HEK293 (cell line): Measurements from ENCODE around the gene PPP2R2D.
A peak's percentile ranks its signal among the peaks of the same experiment; 100 is the strongest.

ENCODE experiments used
- CTCF ChIA-PET: fragments of 350-600 bp; formaldehyde crosslinking; extraction: SDS; loops from one replicate; lab custom pipeline; 2021; ENCODE audit warnings: antibody characterized with exemption; lab: Yijun Ruan, JAX
- POLR2A ChIA-PET: fragments of 300-600 bp; formaldehyde crosslinking; extraction: SDS; loops from one replicate; lab custom pipeline; 2020; ENCODE audit warnings: antibody characterized with exemption, inconsistent platforms; lab: Yijun Ruan, JAX
- H3K27ac ChIP-seq: fragments of 200-500 bp; sonication (Bioruptor generic); 2 replicates; pipeline ENCODE4 v1.5.1; 2014; ENCODE audit warnings: low read depth, low read length, control low read depth, inconsistent platforms; ENCODE audit errors: extremely low read depth
- H3K36me3 ChIP-seq, 2 experiments: fragments of 200-500 bp in 1 of 2; sonication (Bioruptor generic) in 1 of 2; 1 replicate in 1 of 2; 2 replicates in 1 of 2; pipeline ENCODE4 v1.5.1; 2014 to 2017; ENCODE audit warnings: inconsistent platforms in 2 of 2, low read length in 2 of 2; ENCODE audit not compliant: control insufficient read depth in 2 of 2, insufficient read depth in 1 of 2
- H3K4me1 ChIP-seq: fragments of 200-500 bp; sonication (Bioruptor generic); 2 replicates; pipeline ENCODE4 v1.5.1; 2014; ENCODE audit warnings: mild to moderate bottlenecking, low read length, inconsistent platforms; ENCODE audit not compliant: control insufficient read depth, insufficient read depth
- H3K4me3 ChIP-seq: 2 replicates; pipeline ENCODE4 v1.5.1; 2011; ENCODE audit warnings: low read depth, mild to moderate bottlenecking, control low read depth, low read length, moderate library complexity
- H3K9me3 ChIP-seq: fragments of 200-500 bp; sonication (Bioruptor generic); 2 replicates; pipeline ENCODE4 v1.5.1; 2014; ENCODE audit warnings: low read depth, low read length, inconsistent platforms; ENCODE audit not compliant: control insufficient read depth, insufficient read depth
- GLI4 ChIP-seq: fragments of 450-650 bp; formaldehyde crosslinking; IDR thresholded peaks from 2 replicates; pipeline ENCODE4 v1.5.1; 2016; ENCODE audit warnings: missing biosample characterization, missing genetic modification characterization
- PRDM2 ChIP-seq: fragments of 450-650 bp; formaldehyde crosslinking; IDR thresholded peaks from 2 replicates; pipeline ENCODE4 v1.5.1; 2016; ENCODE audit warnings: missing biosample characterization, missing genetic modification characterization, borderline replicate concordance
- SCRT1 ChIP-seq: fragments of 450-650 bp; formaldehyde crosslinking; IDR thresholded peaks from 2 replicates; pipeline ENCODE4 v1.5.1; 2016; ENCODE audit warnings: missing biosample characterization, missing genetic modification characterization, borderline replicate concordance
- SCRT2 ChIP-seq: fragments of 450-650 bp; formaldehyde crosslinking; IDR thresholded peaks from 2 replicates; pipeline ENCODE4 v1.5.1; 2016; ENCODE audit warnings: missing biosample characterization, missing genetic modification characterization
- ZBTB7A ChIP-seq: fragments of 450-650 bp; formaldehyde crosslinking; IDR thresholded peaks from 2 replicates; pipeline ENCODE4 v1.5.1; 2016; ENCODE audit warnings: low read depth, missing biosample characterization, missing genetic modification characterization
- ZFP37 ChIP-seq: fragments of 450-650 bp; formaldehyde crosslinking; IDR thresholded peaks from 2 replicates; pipeline ENCODE4 v1.5.1; 2016; ENCODE audit warnings: missing biosample characterization, missing genetic modification characterization
- ZNF121 ChIP-seq: fragments of 450-650 bp; formaldehyde crosslinking; IDR thresholded peaks from 2 replicates; pipeline ENCODE4 v1.5.1; 2016; ENCODE audit warnings: missing biosample characterization, missing genetic modification characterization
- ZNF174 ChIP-seq: fragments of 450-650 bp; formaldehyde crosslinking; IDR thresholded peaks from 2 replicates; pipeline ENCODE4 v1.5.0; 2017; ENCODE audit warnings: missing biosample characterization, mild to moderate bottlenecking, missing genetic modification characterization
- ZNF341 ChIP-seq: fragments of 450-650 bp; formaldehyde crosslinking; IDR thresholded peaks from 2 replicates; pipeline ENCODE4; 2016; ENCODE audit warnings: low read depth, missing biosample characterization, missing genetic modification characterization
- ZNF350 ChIP-seq: fragments of 450-650 bp; formaldehyde crosslinking; IDR thresholded peaks from 2 replicates; pipeline ENCODE4 v1.5.0; 2017; ENCODE audit warnings: missing biosample characterization, mild to moderate bottlenecking, missing genetic modification characterization
- ZNF521 ChIP-seq: fragments of 450-650 bp; formaldehyde crosslinking; IDR thresholded peaks from 2 replicates; pipeline ENCODE4 v1.5.1; 2017; ENCODE audit warnings: missing biosample characterization, mild to moderate bottlenecking, missing genetic modification characterization
- ZNF830 ChIP-seq: fragments of 450-650 bp; IDR thresholded peaks from 2 replicates; pipeline ENCODE4 v1.5.0; 2018; ENCODE audit warnings: missing biosample characterization, missing genetic modification characterization, low read depth, mild to moderate bottlenecking, moderate library complexity
- TF ChIP-seq, protein P1 (sequence below): fragments of 450-650 bp; formaldehyde crosslinking; IDR thresholded peaks from 2 replicates; pipeline ENCODE4 v1.5.1; 2017; ENCODE audit warnings: missing biosample characterization, missing genetic modification characterization
- TF ChIP-seq, protein P2 (sequence below): fragments of 450-650 bp; formaldehyde crosslinking; IDR thresholded peaks from 2 replicates; pipeline ENCODE4 v1.5.1; 2016; ENCODE audit warnings: missing biosample characterization, missing genetic modification characterization

Gene PPP2R2D

DNA sequence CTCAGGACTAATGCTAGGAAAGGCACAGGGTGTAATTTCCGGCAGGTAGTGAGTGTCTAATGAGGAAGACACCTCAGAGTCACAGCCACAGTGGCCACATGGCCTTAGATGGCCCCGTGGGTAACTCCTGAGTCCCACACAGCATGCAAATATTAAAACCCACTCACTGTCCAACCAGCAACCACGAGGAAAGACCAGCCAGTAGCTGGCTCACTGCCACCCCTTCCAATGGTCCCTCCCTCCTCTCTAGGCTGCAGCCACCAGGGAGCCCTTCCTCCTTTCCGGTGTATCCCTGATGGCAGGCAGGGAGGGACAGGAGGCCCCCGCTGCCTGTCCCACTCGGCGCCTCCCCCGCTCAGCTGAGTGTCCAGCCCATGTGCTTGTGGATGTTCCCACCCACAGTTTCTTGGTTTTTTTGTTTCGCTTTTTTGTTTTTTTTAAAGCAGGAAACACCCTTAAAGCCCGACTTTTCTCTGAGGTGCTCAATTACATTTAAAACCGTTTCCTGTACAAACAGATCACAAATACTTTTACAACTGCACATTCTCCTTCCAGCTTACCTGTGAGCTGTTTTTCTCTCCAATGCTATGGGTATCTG, 71.8 kb downstream of the PPP2R2D start (continued):
- TF ChIP-seq, protein P1, sequence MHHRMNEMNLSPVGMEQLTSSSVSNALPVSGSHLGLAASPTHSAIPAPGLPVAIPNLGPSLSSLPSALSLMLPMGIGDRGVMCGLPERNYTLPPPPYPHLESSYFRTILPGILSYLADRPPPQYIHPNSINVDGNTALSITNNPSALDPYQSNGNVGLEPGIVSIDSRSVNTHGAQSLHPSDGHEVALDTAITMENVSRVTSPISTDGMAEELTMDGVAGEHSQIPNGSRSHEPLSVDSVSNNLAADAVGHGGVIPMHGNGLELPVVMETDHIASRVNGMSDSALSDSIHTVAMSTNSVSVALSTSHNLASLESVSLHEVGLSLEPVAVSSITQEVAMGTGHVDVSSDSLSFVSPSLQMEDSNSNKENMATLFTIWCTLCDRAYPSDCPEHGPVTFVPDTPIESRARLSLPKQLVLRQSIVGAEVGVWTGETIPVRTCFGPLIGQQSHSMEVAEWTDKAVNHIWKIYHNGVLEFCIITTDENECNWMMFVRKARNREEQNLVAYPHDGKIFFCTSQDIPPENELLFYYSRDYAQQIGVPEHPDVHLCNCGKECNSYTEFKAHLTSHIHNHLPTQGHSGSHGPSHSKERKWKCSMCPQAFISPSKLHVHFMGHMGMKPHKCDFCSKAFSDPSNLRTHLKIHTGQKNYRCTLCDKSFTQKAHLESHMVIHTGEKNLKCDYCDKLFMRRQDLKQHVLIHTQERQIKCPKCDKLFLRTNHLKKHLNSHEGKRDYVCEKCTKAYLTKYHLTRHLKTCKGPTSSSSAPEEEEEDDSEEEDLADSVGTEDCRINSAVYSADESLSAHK (tag by site-specific recombination) = no peak
- no peak for TF ChIP-seq GLI4 (tag by site-specific recombination)
- TF ChIP-seq, protein P2, sequence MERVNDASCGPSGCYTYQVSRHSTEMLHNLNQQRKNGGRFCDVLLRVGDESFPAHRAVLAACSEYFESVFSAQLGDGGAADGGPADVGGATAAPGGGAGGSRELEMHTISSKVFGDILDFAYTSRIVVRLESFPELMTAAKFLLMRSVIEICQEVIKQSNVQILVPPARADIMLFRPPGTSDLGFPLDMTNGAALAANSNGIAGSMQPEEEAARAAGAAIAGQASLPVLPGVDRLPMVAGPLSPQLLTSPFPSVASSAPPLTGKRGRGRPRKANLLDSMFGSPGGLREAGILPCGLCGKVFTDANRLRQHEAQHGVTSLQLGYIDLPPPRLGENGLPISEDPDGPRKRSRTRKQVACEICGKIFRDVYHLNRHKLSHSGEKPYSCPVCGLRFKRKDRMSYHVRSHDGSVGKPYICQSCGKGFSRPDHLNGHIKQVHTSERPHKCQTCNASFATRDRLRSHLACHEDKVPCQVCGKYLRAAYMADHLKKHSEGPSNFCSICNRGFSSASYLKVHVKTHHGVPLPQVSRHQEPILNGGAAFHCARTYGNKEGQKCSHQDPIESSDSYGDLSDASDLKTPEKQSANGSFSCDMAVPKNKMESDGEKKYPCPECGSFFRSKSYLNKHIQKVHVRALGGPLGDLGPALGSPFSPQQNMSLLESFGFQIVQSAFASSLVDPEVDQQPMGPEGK = peak; percentile 46; the same call in 1 of the 2 replicates
- TF ChIP-seq ZNF341 (tag by site-specific recombination) = peak; percentile 77

- Histone ChIP-seq H3K27ac (no peak overlapping the region), H3K4me1 (peaks cover 6% of the 10 kb centered on the region; the same call in 1 of the 2 replicates)
- TF ChIP-seq ZFP37 (tag by site-specific recombination) (no peak), SCRT2 (peak; percentile 59; the same call in 1 of the 2 replicates)
- TF ChIP-seq, all 188 proteins: peak for 1
- Histone ChIP-seq H3K9me3 (no peaks in the 10 kb centered on the region), H3K36me3 (peaks cover 4 to 46% of the 10 kb centered on the region in 2 experiments; a peak in 2 of 3 replicates), H3K4me3 (no peak overlapping the region)
- ChIA-PET CTCF (no interaction called here), POLR2A (no interaction called here)
Measured at GRCh38 chr10:131973160-131973951, 72.5 kb downstream of the PPP2R2D start.

- H3K9me3 ChIP-seq = no peaks in the 10 kb centered on the region
- no peak overlapping the region for H3K27ac ChIP-seq
- POLR2A ChIA-PET = no interaction called here
- peaks cover 4 to 38% of the 10 kb centered on the region in 2 experiments; a peak in 2 of 3 replicates for H3K36me3 ChIP-seq
- CTCF ChIA-PET = interaction anchor here (1.0 kb wide), 1 partner anchor 89 kb away, joined by 5 read pairs; no protein-coding TSS in a partner anchor
- no peak overlapping the region for H3K4me3 ChIP-seq
- peaks cover 6% of the 10 kb centered on the region; the same call in 1 of the 2 replicates for H3K4me1 ChIP-seq
- no peak for TF ChIP-seq ZNF830 (tag by site-specific recombination)
- peak; percentile 58 for TF ChIP-seq ZNF121 (tag by site-specific recombination)
Measured at GRCh38 chr10:131974034-131974817, 73.4 kb downstream of the PPP2R2D start.

GRCh38 chr10:131975003-131975402, 74.2 kb downstream of the PPP2R2D start:
- H3K4me1 ChIP-seq = peaks cover 6% of the 10 kb centered on the region; the same call in 1 of the 2 replicates
- ChIA-PET CTCF (interaction anchor here (1.0 to 1.8 kb wide), 2 partner anchors 48 to 89 kb away, joined by 5 to 8 read pairs; no protein-coding TSS in a partner anchor), POLR2A (no interaction called here)
- H3K9me3 ChIP-seq = no peaks in the 10 kb centered on the region
- H3K27ac ChIP-seq = no peak overlapping the region
- H3K36me3 ChIP-seq = peaks cover under 1 to 30% of the 10 kb centered on the region in 2 experiments; a peak in 2 of 3 replicates
- no peak overlapping the region for H3K4me3 ChIP-seq
- TF ChIP-seq ZNF174 (tag by site-specific recombination) (no peak), PRDM2 (tag by site-specific recombination) (no peak), ZNF521 (tag by site-specific recombination) (no peak), ZBTB7A (no peak), SCRT1 (tag by site-specific recombination) (no peak), ZNF350 (tag by site-specific recombination) (no peak)
